ENCODE results near the gene ANKDD1A. TPM values are rescaled to one million over a fixed set of nuclear protein-coding genes. Genes with fewer than 3 reads are reported as not detected.

Gene ANKDD1A
- total RNA-seq, 1 donor from 2014 or later = 1.9 TPM

GRCh38 chr15:64898406-64898805 is 13.3 kb upstream of the ANKDD1A start:
- DNase-seq (ENCODE audit: low read depth) = no peak
- Histone ChIP-seq H3K36me3 (ENCODE audit: control insufficient read depth, insufficient read depth, low read length) (no peaks in the 10 kb centered on the region), H3K27me3 (ENCODE audit: control insufficient read depth, insufficient read depth, low read length) (no peaks in the 10 kb centered on the region), H3K4me3 (ENCODE audit: low read depth, low read length) (no peak overlapping the region)
- TF ChIP-seq CTCF (IDR thresholded peaks at IDR 0.05; ENCODE audit: insufficient read depth, low read length, poor library complexity, severe bottlenecking) = no peak

GRCh38 chr15:64901141-64901540 is 10.6 kb upstream of the ANKDD1A start:
- Histone ChIP-seq H3K27me3 (ENCODE audit: control insufficient read depth, insufficient read depth, low read length) (no peaks in the 10 kb centered on the region), H3K4me3 (ENCODE audit: low read depth, low read length) (no peak overlapping the region), H3K36me3 (ENCODE audit: control insufficient read depth, insufficient read depth, low read length) (no peaks in the 10 kb centered on the region)
- TF ChIP-seq CTCF (IDR thresholded peaks at IDR 0.05; ENCODE audit: insufficient read depth, low read length, poor library complexity, severe bottlenecking) = no peak
- DNase-seq (ENCODE audit: low read depth) = no peak

GRCh38 chr15:64901914-64902313 is 9.8 kb upstream of the ANKDD1A start:
- Histone ChIP-seq H3K36me3 (ENCODE audit: control insufficient read depth, insufficient read depth, low read length) (no peaks in the 10 kb centered on the region), H3K4me3 (ENCODE audit: low read depth, low read length) (no peak overlapping the region), H3K27me3 (ENCODE audit: control insufficient read depth, insufficient read depth, low read length) (no peaks in the 10 kb centered on the region)
- no peak for DNase-seq (ENCODE audit: low read depth)
- TF ChIP-seq CTCF (IDR thresholded peaks at IDR 0.05; ENCODE audit: insufficient read depth, low read length, poor library complexity, severe bottlenecking) = no peak

GRCh38 chr15:64902863-64903262 is 8.8 kb upstream of the ANKDD1A start:
- Histone ChIP-seq H3K36me3 (ENCODE audit: control insufficient read depth, insufficient read depth, low read length) (no peaks in the 10 kb centered on the region), H3K27me3 (ENCODE audit: control insufficient read depth, insufficient read depth, low read length) (no peaks in the 10 kb centered on the region), H3K4me3 (ENCODE audit: low read depth, low read length) (no peak overlapping the region)
- DNase-seq (ENCODE audit: low read depth) = no peak
- no peak for TF ChIP-seq CTCF (IDR thresholded peaks at IDR 0.05; ENCODE audit: insufficient read depth, low read length, poor library complexity, severe bottlenecking)

- DNase-seq (ENCODE audit: low read depth) = no peak
- TF ChIP-seq CTCF (IDR thresholded peaks at IDR 0.05; ENCODE audit: insufficient read depth, low read length, poor library complexity, severe bottlenecking) = no peak
- Histone ChIP-seq H3K27me3 (ENCODE audit: control insufficient read depth, insufficient read depth, low read length) (no peaks in the 10 kb centered on the region), H3K4me3 (ENCODE audit: low read depth, low read length) (no peak overlapping the region), H3K36me3 (ENCODE audit: control insufficient read depth, insufficient read depth, low read length) (no peaks in the 10 kb centered on the region)
Observed at GRCh38 chr15:64903326-64903950, 8.3 kb upstream of the ANKDD1A start.

GRCh38 chr15:64904189-64904588 is 7.5 kb upstream of the ANKDD1A start:
- Histone ChIP-seq H3K36me3 (ENCODE audit: control insufficient read depth, insufficient read depth, low read length) (no peaks in the 10 kb centered on the region), H3K4me3 (ENCODE audit: low read depth, low read length) (no peak overlapping the region), H3K27me3 (ENCODE audit: control insufficient read depth, insufficient read depth, low read length) (no peaks in the 10 kb centered on the region)
- TF ChIP-seq CTCF (IDR thresholded peaks at IDR 0.05; ENCODE audit: insufficient read depth, low read length, poor library complexity, severe bottlenecking) = no peak
- no peak for DNase-seq (ENCODE audit: low read depth)
